H1 (cell line): ENCODE data around the gene ASH1L. TPM values are rescaled to one million over a fixed set of nuclear protein-coding genes. Genes with fewer than 3 reads are reported as not detected.

ENCODE experiments used
- CTCF ChIA-PET: fragments of 300-600 bp; sonication (Branson Sonifier 250); formaldehyde crosslinking; loops from one replicate; lab custom pipeline; 2021; ENCODE audit not compliant: partially characterized antibody; lab: Charles Lee
- POLR2A ChIA-PET: fragments of 300-600 bp; sonication (Branson Sonifier 250); formaldehyde crosslinking; loops from one replicate; lab custom pipeline; 2021; ENCODE audit warnings: inconsistent platforms; ENCODE audit not compliant: partially characterized antibody; lab: Charles Lee
- DNase-seq, 2 experiments: peaks; one replicate each; pipeline versions ENCODE4 v3.0.0 to v3.0.0-alpha.2; 2010 to 2022; ENCODE audit warnings: low spot score in 2 of 2, low read depth in 1 of 2, mixed read lengths in 1 of 2
- FAIRE-seq: peaks from 2 replicates; lab custom pipeline; 2011; peaks lifted over from hg19 to GRCh38; lab: Jason Lieb, UNC
- H2AFZ ChIP-seq: 2 replicates; pipeline ENCODE4 v1.8.1; 2012; ENCODE audit warnings: low read length, inconsistent platforms
- H2AK5ac ChIP-seq: 2 replicates; pipeline ENCODE4 v1.6.1; 2013; ENCODE audit warnings: low read depth, low read length
- H2BK120ac ChIP-seq: replicated peaks from 2 replicates; pipeline ENCODE3; 2013; ENCODE audit warnings: low read depth, low read length, inconsistent platforms
- H2BK12ac ChIP-seq: 2 replicates; pipeline ENCODE4 v1.6.1; 2013; ENCODE audit warnings: low read depth, low read length
- H2BK15ac ChIP-seq: 2 replicates; pipeline ENCODE4 v1.6.1; 2013; ENCODE audit warnings: low read length
- H2BK20ac ChIP-seq: 2 replicates; pipeline ENCODE4 v1.6.1; 2013; ENCODE audit warnings: low read length
- H2BK5ac ChIP-seq: 2 replicates; pipeline ENCODE4 v1.6.1; 2013; ENCODE audit warnings: low read depth, low read length
- H3K14ac ChIP-seq: 2 replicates; pipeline ENCODE4 v1.6.1; 2013; ENCODE audit warnings: inconsistent platforms; ENCODE audit not compliant: insufficient read length
- H3K18ac ChIP-seq: 2 replicates; pipeline ENCODE4 v1.6.1; 2013; ENCODE audit warnings: low read length; ENCODE audit errors: extremely low read depth
- H3K23ac ChIP-seq: 2 replicates; pipeline ENCODE4 v1.6.1; 2013; ENCODE audit warnings: inconsistent platforms; ENCODE audit not compliant: insufficient read length
- H3K23me2 ChIP-seq: 2 replicates; pipeline ENCODE4 v1.6.1; 2013; ENCODE audit warnings: low read depth, low read length
- H3K27ac ChIP-seq: 2 replicates; pipeline ENCODE4 v1.6.1; 2011; ENCODE audit warnings: low read depth, low read length, inconsistent platforms
- H3K27me3 ChIP-seq, 4 experiments: replicated peaks in 1 of 4; 1 replicate in 1 of 4; 2 replicates in 3 of 4; pipeline versions ENCODE4 v1.6.1 to v1.8.1; 2011 to 2013; ENCODE audit warnings: low read length in 3 of 4, mild to moderate bottlenecking in 3 of 4, inconsistent platforms in 2 of 4, mixed read lengths in 2 of 4, moderate library complexity in 1 of 4; ENCODE audit not compliant: control insufficient read depth in 3 of 4, insufficient read depth in 3 of 4; ENCODE audit errors: extremely low read depth in 1 of 4
- H3K36me3 ChIP-seq, 4 experiments: 2 replicates each; pipeline versions ENCODE4 v1.6.1 to v1.8.1; 2011 to 2013; ENCODE audit warnings: mild to moderate bottlenecking in 4 of 4, low read length in 3 of 4, moderate library complexity in 2 of 4, control low read depth in 1 of 4, inconsistent platforms in 1 of 4; ENCODE audit not compliant: insufficient read depth in 4 of 4, control insufficient read depth in 2 of 4
- H3K4ac ChIP-seq: replicated peaks from 2 replicates; pipeline ENCODE3; 2013; ENCODE audit warnings: low read length, low read depth, mixed read lengths, inconsistent platforms; ENCODE audit not compliant: insufficient read length
- H3K4me1 ChIP-seq, 4 experiments: replicated peaks in 1 of 4; 1 replicate in 1 of 4; 2 replicates in 3 of 4; pipeline versions ENCODE4 v1.6.1 to v1.8.1; 2011 to 2013; ENCODE audit warnings: low read length in 3 of 4, inconsistent platforms in 2 of 4, mixed read lengths in 1 of 4; ENCODE audit not compliant: insufficient read depth in 4 of 4, control insufficient read depth in 3 of 4
- H3K4me2 ChIP-seq, 2 experiments: 2 replicates each; pipeline versions ENCODE4 v1.6.1 to v1.8.1; 2011 to 2013; ENCODE audit warnings: low read depth in 2 of 2, low read length in 2 of 2, control low read depth in 1 of 2, inconsistent platforms in 1 of 2, mild to moderate bottlenecking in 1 of 2; ENCODE audit not compliant: insufficient read depth in 1 of 2
- H3K4me3 ChIP-seq, 4 experiments: fragments of 200-600, 300-600 bp in 1 of 4; sonication (generic), shearing (Covaris generic), sonication (Bioruptor Twin) in 1 of 4; 2 replicates each; pipeline versions ENCODE4 v1.5.1 to v1.8.1; 2011 to 2016; ENCODE audit warnings: low read length in 4 of 4, low read depth in 3 of 4, control low read depth in 2 of 4, inconsistent platforms in 2 of 4, mild to moderate bottlenecking in 2 of 4, mixed read lengths in 1 of 4, moderate library complexity in 1 of 4; ENCODE audit not compliant: insufficient read depth in 2 of 4; ENCODE audit errors: extremely low read depth in 1 of 4
- H3K56ac ChIP-seq: replicated peaks from 2 replicates; pipeline ENCODE3; 2013; ENCODE audit warnings: low read depth, mild to moderate bottlenecking, mixed read lengths, low read length, inconsistent platforms; ENCODE audit not compliant: insufficient read length
- H3K79me1 ChIP-seq: 2 replicates; pipeline ENCODE4 v1.6.1; 2013; ENCODE audit warnings: low read depth, low read length, control low read depth
- H3K79me2 ChIP-seq, 2 experiments: 2 replicates each; pipeline versions ENCODE4 v1.6.1 to v1.8.1; 2012 to 2013; ENCODE audit warnings: low read length in 2 of 2, mild to moderate bottlenecking in 2 of 2, inconsistent platforms in 1 of 2; ENCODE audit not compliant: insufficient read depth in 2 of 2, control insufficient read depth in 1 of 2
- H3K9ac ChIP-seq, 4 experiments: replicated peaks in 1 of 4; 1 replicate in 1 of 4; 2 replicates in 3 of 4; pipeline versions ENCODE4 v1.6.1 to v1.8.1; 2011 to 2013; ENCODE audit warnings: low read depth in 3 of 4, low read length in 3 of 4, control low read depth in 2 of 4, mild to moderate bottlenecking in 2 of 4, moderate library complexity in 2 of 4, inconsistent platforms in 1 of 4; ENCODE audit errors: extremely low read depth in 1 of 4
- H3K9me3 ChIP-seq, 2 experiments: 2 replicates each; pipeline versions ENCODE4 v1.6.1 to v1.8.1; 2012 to 2013; ENCODE audit warnings: mild to moderate bottlenecking in 2 of 2, moderate library complexity in 2 of 2, control low read depth in 1 of 2, inconsistent platforms in 1 of 2, low read depth in 1 of 2, low read length in 1 of 2, mixed read lengths in 1 of 2; ENCODE audit not compliant: insufficient read depth in 2 of 2
- H4K20me1 ChIP-seq, 2 experiments: replicated peaks in 1 of 2; 2 replicates each; pipeline versions ENCODE3 to v1.8.1; 2011 to 2013; ENCODE audit warnings: inconsistent platforms in 2 of 2, low read length in 2 of 2, mild to moderate bottlenecking in 1 of 2; ENCODE audit not compliant: insufficient read depth in 2 of 2, control insufficient read depth in 1 of 2
- H4K5ac ChIP-seq: 2 replicates; pipeline ENCODE4 v1.6.1; 2013; ENCODE audit warnings: low read length, low read depth, mixed read lengths, inconsistent platforms; ENCODE audit not compliant: insufficient read length
- H4K8ac ChIP-seq: 2 replicates; pipeline ENCODE4 v1.8.0; 2013; ENCODE audit warnings: mild to moderate bottlenecking, moderate library complexity, low read length, inconsistent platforms; ENCODE audit not compliant: insufficient read depth; ENCODE audit errors: extremely low read depth
- H4K91ac ChIP-seq: replicated peaks from 2 replicates; pipeline ENCODE3; 2013; ENCODE audit warnings: low read length, mixed read lengths, inconsistent platforms; ENCODE audit not compliant: insufficient read length
- ASH2L ChIP-seq: fragments of 200-600, 300-600 bp; sonication (generic); IDR thresholded peaks from one replicate; pipeline ENCODE4 v1.7.1; 2017; ENCODE audit warnings: low read length
- EP300 ChIP-seq, 2 experiments: IDR thresholded peaks; 1 replicate in 1 of 2; 2 replicates in 1 of 2; pipeline ENCODE4 v1.6.1; 2011 to 2012; ENCODE audit warnings: low read depth in 2 of 2, low read length in 2 of 2, mild to moderate bottlenecking in 2 of 2, borderline replicate concordance in 1 of 2, inconsistent platforms in 1 of 2, moderate library complexity in 1 of 2
- NANOG ChIP-seq: IDR thresholded peaks from 2 replicates; pipeline ENCODE4 v1.6.1; 2011; ENCODE audit warnings: low read length, low read depth, mild to moderate bottlenecking, inconsistent platforms; ENCODE audit not compliant: insufficient read depth, poor library complexity, severe bottlenecking
- PHF8 ChIP-seq: fragments of 200-600 bp; sonication (generic); conservative IDR thresholded peaks from 2 replicates; pipeline ENCODE4 v1.7.1; 2012; ENCODE audit warnings: low read depth, mild to moderate bottlenecking, inconsistent platforms, low read length, moderate library complexity
- RXRA ChIP-seq: IDR thresholded peaks from 2 replicates; pipeline ENCODE4 v1.6.1; 2011; ENCODE audit warnings: low read depth, mild to moderate bottlenecking, low read length, moderate library complexity; ENCODE audit not compliant: insufficient read depth
- SP4 ChIP-seq: IDR thresholded peaks from 2 replicates; pipeline ENCODE4 v1.6.1; 2012; ENCODE audit warnings: low read length, inconsistent platforms
- WGBS, 2 experiments: shearing (Covaris generic) in 1 of 2; methylation state at CpG; one replicate each; pipeline versions ENCODE4 v1.1.6 to v1.1.7; 2013 to 2015; ENCODE audit warnings: low lambda C conversion rate in 2 of 2, mixed read lengths in 2 of 2, inconsistent platforms in 1 of 2, low coverage in 1 of 2, missing lambda C conversion rate in 1 of 2; ENCODE audit not compliant: insufficient replicate concordance in 2 of 2, insufficient coverage in 1 of 2, insufficient read length in 1 of 2; ENCODE audit errors: extremely low coverage in 1 of 2, missing lambda C conversion rate in 1 of 2; 5-methylcytosine and 5-hydroxymethylcytosine counted together
- polyA plus RNA-seq, 7 experiments: library from polyadenylated mRNA; depleted of rRNA in 3 of 7; stranded (reverse) in 5 of 7; unstranded in 2 of 7; fragments of >200 nt in 5 of 7; fragments of 200-250 nt in 2 of 7; gene quantifications; 1 replicate in 5 of 7; 2 replicates in 1 of 7; 4 replicates in 1 of 7; pipeline versions ENCODE4 v1.2.1 to v1.2.3, GENCODE V29; 2011 to 2013; ENCODE audit warnings: missing spikeins in 2 of 7, mixed read lengths in 2 of 7
- total RNA-seq: library from RNA; stranded (reverse); fragmentation: NEBNext Ultra II Directional; extraction: Animal tissue kit (Norgen Biotek cat#: 25700); gene quantifications from 2 replicates; pipeline ENCODE4 v1.2.1, GENCODE V29; 2021

ASH1L gene
- total and polyA plus RNA-seq, 2 of the 8 experiments (the other 6 are each of a cell fraction or from before 2014, with no cell fraction given): 7.5 to 27.6 TPM

GRCh38 chr1:155481741-155482241, 80.8 kb downstream of the ASH1L start:
- no peak overlapping the region for H3K27ac ChIP-seq
- no peak for FAIRE-seq
- H3K14ac ChIP-seq: no peak overlapping the region
- WGBS, 2 experiments: 98% methylated on average over 2 of the region's 2 CpGs; no CpG with 5 or more reads in 1 of the 2 experiments
- no peak overlapping the region for H3K56ac ChIP-seq
- no peaks in the 10 kb centered on the region for H4K20me1 ChIP-seq
- no peak overlapping the region for H4K5ac ChIP-seq
- H3K4me2 ChIP-seq: no peak overlapping the region
- 0 out of 4 replicates have a peak, but pooled peaks cover 0 to 2% of the 10 kb centered on the region in 2 experiments for H3K9me3 ChIP-seq
- peaks cover 0 to 6% of the 10 kb centered on the region in 2 experiments; a peak in 1 of 4 replicates for H3K79me2 ChIP-seq
- no peak for TF ChIP-seq SP4
- no peak for TF ChIP-seq NANOG
- no peak for TF ChIP-seq PHF8
- TF ChIP-seq EP300 (IDR thresholded peaks at IDR 0.05; ENCODE audit: borderline replicate concordance in 1 of 2, low read depth in 2 of 2, low read length in 2 of 2): no peak
- no peak for TF ChIP-seq ASH2L
- no peak for TF ChIP-seq RXRA
- H3K23me2 ChIP-seq: 0 out of 2 replicates have a peak, but pooled peaks cover 1% of the 10 kb centered on the region
- H2BK15ac ChIP-seq: no peak overlapping the region
- no peak overlapping the region for H3K9ac ChIP-seq
- H2AK5ac ChIP-seq: no peak overlapping the region
- no peak overlapping the region for H2BK20ac ChIP-seq
- no peak overlapping the region for H2BK120ac ChIP-seq
- no peak overlapping the region for H2BK12ac ChIP-seq
- H3K4ac ChIP-seq: no peak overlapping the region
- no peak overlapping the region for H4K8ac ChIP-seq
- no peaks in the 10 kb centered on the region for H3K27me3 ChIP-seq
- H2BK5ac ChIP-seq: no peak overlapping the region
- no peak overlapping the region for H3K18ac ChIP-seq
- H3K23ac ChIP-seq: no peak overlapping the region
- H3K36me3 ChIP-seq: peaks cover 2 to 21% (median 10%) of the 10 kb centered on the region in 4 experiments; a peak in 6 of 8 replicates
- peaks cover 0 to 11% (median 2%) of the 10 kb centered on the region in 4 experiments; a peak in 2 of 7 replicates for H3K4me1 ChIP-seq
- H3K4me3 ChIP-seq: no peak overlapping the region
- no peaks in the 10 kb centered on the region for H3K79me1 ChIP-seq
- ChIA-PET POLR2A (interaction anchor here (1.1 kb wide), 1 partner anchor 19 kb away, joined by 3 read pairs; no protein-coding TSS in a partner anchor), CTCF (no interaction called here)
- no peak for DNase-seq
- no peak overlapping the region for H2AFZ ChIP-seq
- no peak overlapping the region for H4K91ac ChIP-seq
